HFF-Myc (cell line): ENCODE results near the gene TMEM106B.

Experiments used
- DNase-seq: peaks from one replicate; pipeline ENCODE4 v3.0.0-alpha.2; 2011; ENCODE audit warnings: low read depth; ENCODE audit errors: extremely low read depth
- H3K4me3 ChIP-seq: replicated peaks from 2 replicates; pipeline ENCODE4 v1.5.1; 2011; ENCODE audit warnings: low read depth, mild to moderate bottlenecking, control low read depth, low read length
- TF ChIP-seq, protein P1 (sequence below): IDR thresholded peaks from 2 replicates; pipeline ENCODE4 v1.5.1; 2012; ENCODE audit warnings: mild to moderate bottlenecking, low read depth, low read length, control low read depth; ENCODE audit errors: missing control alignments

The TMEM106B gene

DNA sequence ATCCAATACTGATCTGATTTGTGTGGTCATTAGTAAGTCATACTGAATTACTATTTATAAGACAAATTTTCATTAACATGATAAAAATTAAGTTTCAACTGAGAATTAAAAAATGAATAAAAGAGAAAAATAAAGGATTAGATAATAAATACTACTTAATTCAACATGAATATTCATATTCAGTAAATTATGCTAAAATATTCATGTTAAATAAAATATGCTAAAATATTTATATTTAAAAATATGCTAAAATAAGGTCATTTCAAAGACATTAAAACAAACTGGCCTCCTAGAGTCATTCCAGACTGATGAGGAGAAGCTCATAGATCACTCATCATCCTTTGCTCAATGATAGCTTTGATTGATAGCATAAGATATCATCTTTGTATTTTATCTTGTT lies 16.7 kb upstream of the TMEM106B start:
- TF ChIP-seq, protein P1, sequence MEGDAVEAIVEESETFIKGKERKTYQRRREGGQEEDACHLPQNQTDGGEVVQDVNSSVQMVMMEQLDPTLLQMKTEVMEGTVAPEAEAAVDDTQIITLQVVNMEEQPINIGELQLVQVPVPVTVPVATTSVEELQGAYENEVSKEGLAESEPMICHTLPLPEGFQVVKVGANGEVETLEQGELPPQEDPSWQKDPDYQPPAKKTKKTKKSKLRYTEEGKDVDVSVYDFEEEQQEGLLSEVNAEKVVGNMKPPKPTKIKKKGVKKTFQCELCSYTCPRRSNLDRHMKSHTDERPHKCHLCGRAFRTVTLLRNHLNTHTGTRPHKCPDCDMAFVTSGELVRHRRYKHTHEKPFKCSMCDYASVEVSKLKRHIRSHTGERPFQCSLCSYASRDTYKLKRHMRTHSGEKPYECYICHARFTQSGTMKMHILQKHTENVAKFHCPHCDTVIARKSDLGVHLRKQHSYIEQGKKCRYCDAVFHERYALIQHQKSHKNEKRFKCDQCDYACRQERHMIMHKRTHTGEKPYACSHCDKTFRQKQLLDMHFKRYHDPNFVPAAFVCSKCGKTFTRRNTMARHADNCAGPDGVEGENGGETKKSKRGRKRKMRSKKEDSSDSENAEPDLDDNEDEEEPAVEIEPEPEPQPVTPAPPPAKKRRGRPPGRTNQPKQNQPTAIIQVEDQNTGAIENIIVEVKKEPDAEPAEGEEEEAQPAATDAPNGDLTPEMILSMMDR = no peak
- DNase-seq = no peak
- no peak overlapping the region for H3K4me3 ChIP-seq

DNA sequence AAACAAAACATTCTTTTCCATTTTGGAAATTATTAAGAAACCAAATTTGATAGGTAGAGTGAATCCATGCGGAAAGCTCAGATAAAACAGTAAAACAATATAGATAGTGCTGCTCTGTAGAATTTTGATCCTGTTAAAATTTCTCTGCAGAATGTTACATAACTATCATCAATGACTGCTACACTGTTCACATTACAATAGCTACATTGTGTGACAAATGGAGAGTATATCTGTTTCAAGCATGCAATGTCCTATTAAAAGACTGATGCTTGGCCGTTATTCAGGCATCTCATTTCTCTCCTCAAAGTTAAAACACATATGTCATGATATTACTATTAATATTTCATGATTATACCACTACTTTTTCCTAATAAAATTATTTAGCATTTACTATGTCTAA lies 14.7 kb upstream of the TMEM106B start:
- TF ChIP-seq, protein P1 = no peak
- H3K4me3 ChIP-seq = no peak overlapping the region
- no peak for DNase-seq

DNA sequence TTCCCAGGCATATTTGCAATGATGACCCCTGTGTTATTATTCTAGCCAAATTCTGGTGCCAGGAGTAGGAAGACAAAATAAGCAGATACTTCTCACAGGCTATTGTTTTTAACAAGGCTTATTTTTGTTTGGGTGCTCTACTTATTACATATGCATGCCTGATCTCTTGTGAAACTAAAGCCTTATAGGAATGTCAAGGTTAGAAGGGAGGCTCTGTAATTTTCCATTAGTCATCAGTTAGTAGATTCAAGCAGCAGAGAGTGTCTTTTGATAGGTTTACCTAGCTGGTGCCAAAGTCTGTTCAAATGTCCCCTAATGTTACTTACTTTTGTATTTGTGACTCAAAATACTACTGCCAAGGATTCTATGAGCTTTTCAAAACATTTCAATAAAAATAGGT lies 11.7 kb upstream of the TMEM106B start:
- TF ChIP-seq, protein P1 = no peak
- DNase-seq = no peak
- no peak overlapping the region for H3K4me3 ChIP-seq

GRCh38 chr7:12207046-12207445 lies 4.0 kb upstream of the TMEM106B start:
- TF ChIP-seq, protein P1 = no peak
- H3K4me3 ChIP-seq = no peak overlapping the region
- DNase-seq = no peak

GRCh38 chr7:12209221-12209620 lies 1.9 kb upstream of the TMEM106B start:
- TF ChIP-seq, protein P1 = no peak
- H3K4me3 ChIP-seq = no peak overlapping the region
- no peak for DNase-seq

DNA sequence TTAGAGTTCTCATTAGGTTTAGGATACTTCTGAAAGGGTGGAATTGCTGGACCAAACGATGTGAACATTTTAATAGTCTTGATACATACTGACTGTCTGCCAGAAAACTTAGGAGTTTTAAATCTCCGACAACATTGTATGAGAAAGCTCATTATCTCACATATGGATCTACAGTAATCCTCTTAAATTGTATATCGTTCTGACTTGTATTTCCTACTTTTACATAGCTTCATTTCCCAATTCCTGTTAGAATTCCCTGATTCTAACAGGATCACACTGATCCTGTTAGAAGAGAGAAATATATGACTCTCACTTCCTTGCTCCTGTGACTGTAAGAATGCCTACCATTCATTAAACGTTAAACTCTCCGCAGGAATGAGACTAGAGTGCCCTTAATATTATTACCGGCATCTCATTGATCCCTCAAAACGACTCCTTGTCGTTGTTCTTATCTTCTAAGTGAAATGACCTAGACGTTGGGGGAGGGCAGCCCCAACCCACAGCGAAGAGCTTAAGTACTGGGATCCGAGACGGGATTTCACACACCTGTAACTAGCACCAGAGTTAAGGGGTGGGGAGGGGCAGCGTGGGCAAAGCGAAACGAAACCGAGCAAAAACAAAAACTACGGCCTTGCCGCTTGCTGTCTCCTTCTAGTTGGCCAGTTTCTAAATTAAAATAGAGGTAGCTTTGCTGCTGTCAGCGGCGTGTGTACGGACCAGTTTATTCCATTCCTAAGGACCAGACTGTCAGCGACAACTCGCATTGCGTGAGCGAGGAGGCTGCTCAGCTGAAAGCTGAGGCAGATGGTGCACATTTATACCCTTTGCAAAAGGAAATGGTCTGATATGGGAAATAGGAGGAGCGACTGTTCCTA lies 678 bp upstream of the TMEM106B start:
- TF ChIP-seq, protein P1 = no peak
- DNase-seq = no peak
- peak overlapping the region; percentile 75 for H3K4me3 ChIP-seq
